Neuronal stem cell (in vitro differentiated cells): ENCODE measurements around the gene CTCF.

Experiments used
- DNase-seq: peaks from one replicate; pipeline ENCODE4 v3.0.0-alpha.2; 2013; ENCODE audit warnings: low spot score
- H2AFZ ChIP-seq: one replicate; pipeline ENCODE4 v1.6.1; 2013; ENCODE audit warnings: mild to moderate bottlenecking, low read length, inconsistent platforms
- H2AK5ac ChIP-seq: 2 replicates; pipeline ENCODE4 v1.6.1; 2013; ENCODE audit warnings: low read depth, mild to moderate bottlenecking, inconsistent platforms, low read length, moderate library complexity, mixed read lengths
- H2BK120ac ChIP-seq: 2 replicates; pipeline ENCODE4 v1.6.1; 2013; ENCODE audit warnings: low read depth, mild to moderate bottlenecking, inconsistent platforms, low read length, moderate library complexity, mixed read lengths
- H2BK12ac ChIP-seq: one replicate; pipeline ENCODE4 v1.6.1; 2013; ENCODE audit warnings: low read length, inconsistent platforms
- H2BK15ac ChIP-seq: 2 replicates; pipeline ENCODE4 v1.6.1; 2013; ENCODE audit warnings: mild to moderate bottlenecking, low read length, inconsistent platforms, mixed read lengths
- H2BK5ac ChIP-seq: one replicate; pipeline ENCODE4 v1.6.1; 2013; ENCODE audit warnings: inconsistent platforms, mild to moderate bottlenecking, low read length, moderate library complexity
- H3K14ac ChIP-seq: one replicate; pipeline ENCODE4 v1.6.1; 2013; ENCODE audit warnings: low read length, inconsistent platforms
- H3K18ac ChIP-seq: 2 replicates; pipeline ENCODE4 v1.6.1; 2013; ENCODE audit warnings: low read length, inconsistent platforms
- H3K23ac ChIP-seq: 2 replicates; pipeline ENCODE4 v1.6.1; 2013; ENCODE audit warnings: low read depth, mild to moderate bottlenecking, mixed read lengths, low read length, inconsistent platforms; ENCODE audit not compliant: poor library complexity
- H3K27ac ChIP-seq: replicated peaks from 3 replicates; pipeline ENCODE4 v1.5.1; 2013; ENCODE audit warnings: low read length, inconsistent platforms
- H3K27me3 ChIP-seq, 3 experiments: 2 replicates each; pipeline ENCODE4 v1.6.1; 2013; ENCODE audit warnings: low read length in 3 of 3, mild to moderate bottlenecking in 2 of 3, inconsistent platforms in 1 of 3, low read depth in 1 of 3, mixed read lengths in 1 of 3, moderate library complexity in 1 of 3; ENCODE audit not compliant: control insufficient read depth in 3 of 3, insufficient read depth in 3 of 3
- H3K36me3 ChIP-seq, 2 donors: replicated peaks in 1 of 2; 2 replicates each; pipeline ENCODE4 v1.6.1; 2013; ENCODE audit warnings: low read length in 2 of 2; ENCODE audit not compliant: control insufficient read depth in 2 of 2, insufficient read depth in 2 of 2
- H3K4ac ChIP-seq: 2 replicates; pipeline ENCODE4 v1.6.1; 2013; ENCODE audit warnings: inconsistent platforms, mild to moderate bottlenecking, low read length, moderate library complexity
- H3K4me1 ChIP-seq, 2 donors: 1 replicate in 1 of 2; 2 replicates in 1 of 2; pipeline ENCODE4 v1.6.1; 2013; ENCODE audit warnings: low read length in 2 of 2, low read depth in 1 of 2; ENCODE audit not compliant: control insufficient read depth in 2 of 2, insufficient read depth in 1 of 2
- H3K4me2 ChIP-seq: one replicate; pipeline ENCODE4 v1.6.1; 2013; ENCODE audit warnings: mild to moderate bottlenecking, low read length, inconsistent platforms; ENCODE audit not compliant: insufficient read depth, poor library complexity, severe bottlenecking
- H3K4me3 ChIP-seq, 2 donors: 2 replicates each; pipeline ENCODE4 v1.5.1; 2013; ENCODE audit warnings: low read length in 2 of 2, mild to moderate bottlenecking in 2 of 2, inconsistent platforms in 1 of 2, moderate library complexity in 1 of 2
- H3K79me1 ChIP-seq: one replicate; pipeline ENCODE4 v1.6.1; 2013; ENCODE audit warnings: low read depth, mild to moderate bottlenecking, inconsistent platforms, low read length, moderate library complexity
- H3K9ac ChIP-seq: one replicate; pipeline ENCODE4 v1.6.1; 2013; ENCODE audit warnings: mild to moderate bottlenecking, low read depth, low read length, inconsistent platforms; ENCODE audit not compliant: poor library complexity
- H3K9me3 ChIP-seq, 2 donors: replicated peaks in 1 of 2; 2 replicates each; pipeline versions ENCODE3 to v1.6.1; 2013; ENCODE audit warnings: low read length in 2 of 2, mild to moderate bottlenecking in 2 of 2, inconsistent platforms in 1 of 2, low read depth in 1 of 2, mixed read lengths in 1 of 2, moderate library complexity in 1 of 2; ENCODE audit not compliant: control insufficient read depth in 2 of 2, insufficient read depth in 1 of 2
- H4K8ac ChIP-seq: one replicate; pipeline ENCODE4 v1.6.1; 2013; ENCODE audit warnings: low read depth, mild to moderate bottlenecking, inconsistent platforms, low read length, moderate library complexity
- H4K91ac ChIP-seq: one replicate; pipeline ENCODE4 v1.6.1; 2013; ENCODE audit warnings: low read length, low read depth, mild to moderate bottlenecking, inconsistent platforms; ENCODE audit not compliant: poor library complexity
- WGBS, 2 donors: extraction: QIAGEN DNeasy Blood & Tissue Kit; methylation state at CpG; one replicate each; pipeline ENCODE4 v1.1.7; 2013; ENCODE audit warnings: missing lambda C conversion rate in 2 of 2, mixed read lengths in 1 of 2; ENCODE audit not compliant: insufficient read length in 2 of 2, insufficient replicate concordance in 1 of 2; ENCODE audit errors: extremely low coverage in 2 of 2; 5-methylcytosine and 5-hydroxymethylcytosine counted together

The CTCF gene

DNA sequence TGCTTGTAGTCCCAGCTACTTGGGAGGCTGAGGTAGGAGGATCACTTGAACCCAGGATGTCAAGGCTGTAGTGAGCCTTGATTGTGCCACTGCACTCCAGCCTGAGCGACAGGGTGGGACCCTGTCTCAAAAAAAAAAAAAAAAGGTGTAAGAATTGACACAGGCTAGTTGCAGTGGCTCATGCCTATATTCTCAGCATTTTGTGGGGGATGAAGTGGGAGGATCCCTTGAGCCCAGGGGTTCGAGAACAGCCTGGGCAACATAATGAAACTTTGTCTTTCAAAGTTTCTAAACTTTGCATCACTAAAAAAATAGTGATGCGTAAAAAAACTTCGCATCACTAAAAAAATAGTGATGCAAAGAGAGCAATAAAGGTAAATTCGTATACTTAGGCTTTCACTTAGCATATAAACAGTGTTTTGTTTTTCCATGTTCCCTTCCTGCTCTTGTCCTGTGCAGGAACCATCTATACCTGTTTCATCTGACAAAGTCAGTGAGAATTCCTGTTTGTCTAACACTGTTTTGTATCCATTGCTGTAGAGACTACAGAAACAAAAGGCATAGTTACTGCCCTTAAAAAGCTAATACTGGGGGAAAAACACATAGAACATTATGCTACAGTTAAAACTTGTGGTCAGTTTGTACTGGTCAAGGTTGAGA is 32.1 kb downstream of the CTCF start:
- Histone ChIP-seq H3K4ac (no peak overlapping the region), H4K91ac (no peak overlapping the region), H2AFZ (no peak overlapping the region), H3K27me3 (no peaks in the 10 kb centered on the region), H3K23ac (no peak overlapping the region), H3K9me3 (no peaks in the 10 kb centered on the region), H2BK120ac (no peak overlapping the region), H2BK15ac (no peak overlapping the region), H3K9ac (no peak overlapping the region), H3K27ac (no peak overlapping the region), H4K8ac (no peak overlapping the region), H2BK5ac (no peak overlapping the region), H3K4me3 (no peak overlapping the region), H3K14ac (no peak overlapping the region), H3K18ac (no peak overlapping the region), H2AK5ac (no peak overlapping the region), H3K36me3 (peaks cover 2 to 31% of the 10 kb centered on the region in 2 donors), H3K79me1 (peaks cover 10% of the 10 kb centered on the region), H3K4me2 (no peak overlapping the region), H3K4me1 (peaks cover 4 to 6% of the 10 kb centered on the region in 2 donors), H2BK12ac (no peak overlapping the region)
- no peak for DNase-seq
- no CpG with 5 or more reads among the region's 5 CpGs for WGBS, 2 donors

DNA sequence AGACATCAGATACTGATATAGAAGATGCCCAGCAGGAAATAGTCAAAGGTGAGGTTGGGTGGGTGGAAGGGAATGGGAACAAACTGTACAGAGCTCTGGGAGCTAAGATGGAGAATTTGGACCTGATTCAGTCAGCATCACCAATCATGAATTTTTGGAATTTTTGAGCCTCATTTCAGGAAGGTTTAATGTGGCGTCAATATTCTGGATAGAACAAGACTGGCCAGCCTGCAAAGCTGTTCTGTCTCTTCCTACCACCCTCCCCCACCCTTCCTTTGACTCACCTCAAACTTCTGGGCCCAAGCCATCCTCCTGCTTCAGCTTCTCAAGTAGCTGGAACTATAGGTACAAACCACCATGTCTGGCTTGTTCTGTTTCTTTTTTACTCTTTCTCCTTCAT is 32.6 kb downstream of the CTCF start:
- Histone ChIP-seq H3K4me3 (no peak overlapping the region), H3K27ac (no peak overlapping the region), H2BK5ac (no peak overlapping the region), H3K27me3 (no peaks in the 10 kb centered on the region), H3K4ac (no peak overlapping the region), H2BK15ac (no peak overlapping the region), H3K14ac (no peak overlapping the region), H3K18ac (no peak overlapping the region), H3K36me3 (peaks cover 0 to 31% of the 10 kb centered on the region in 2 donors), H3K79me1 (peaks cover 10% of the 10 kb centered on the region), H2AFZ (no peak overlapping the region), H2AK5ac (no peak overlapping the region), H3K4me2 (no peak overlapping the region), H3K9ac (no peak overlapping the region), H4K91ac (no peak overlapping the region), H4K8ac (no peak overlapping the region), H3K4me1 (peaks cover 4 to 6% of the 10 kb centered on the region in 2 donors), H2BK12ac (no peak overlapping the region), H3K9me3 (no peaks in the 10 kb centered on the region), H2BK120ac (no peak overlapping the region), H3K23ac (no peak overlapping the region)
- DNase-seq: no peak
- no CpG with 5 or more reads among the region's 1 CpG for WGBS, 2 donors

DNA sequence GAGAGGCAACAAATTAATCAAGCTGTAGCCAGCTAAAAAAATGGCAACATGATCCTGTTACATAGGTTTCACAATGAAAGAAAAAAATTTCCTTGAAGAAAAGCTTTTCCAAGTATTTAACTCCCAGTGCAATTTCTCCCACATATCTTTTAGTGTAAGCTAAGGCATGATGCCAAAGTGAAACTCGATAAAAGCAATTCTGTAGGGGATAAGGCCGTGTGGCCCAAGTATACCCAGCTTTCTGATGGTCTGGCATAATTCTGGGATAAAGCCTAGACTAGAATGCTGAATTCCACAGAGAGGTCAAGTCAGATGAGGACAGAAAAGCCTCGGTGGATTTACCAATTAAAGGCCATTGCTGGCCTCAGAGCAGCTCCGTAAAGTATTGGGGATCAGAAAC is 36.2 kb downstream of the CTCF start:
- no peak overlapping the region for H3K4me2 ChIP-seq
- H3K36me3 ChIP-seq: peaks cover 0 to 26% of the 10 kb centered on the region in 2 donors
- no peak overlapping the region for H2BK5ac ChIP-seq
- H3K4ac ChIP-seq: no peak overlapping the region
- H3K18ac ChIP-seq: no peak overlapping the region
- H3K23ac ChIP-seq: no peak overlapping the region
- no peak overlapping the region for H3K4me3 ChIP-seq
- no CpG with 5 or more reads among the region's 4 CpGs for WGBS, 2 donors
- no peak overlapping the region for H2BK120ac ChIP-seq
- H3K14ac ChIP-seq: no peak overlapping the region
- H2AFZ ChIP-seq: no peak overlapping the region
- no peak overlapping the region for H3K9ac ChIP-seq
- H4K91ac ChIP-seq: no peak overlapping the region
- no peak overlapping the region for H2BK12ac ChIP-seq
- peaks cover 10% of the 10 kb centered on the region for H3K79me1 ChIP-seq
- H3K27me3 ChIP-seq: no peaks in the 10 kb centered on the region
- H3K4me1 ChIP-seq: peaks cover 2 to 6% of the 10 kb centered on the region in 2 donors
- no peak overlapping the region for H4K8ac ChIP-seq
- DNase-seq: no peak
- no peak overlapping the region for H2BK15ac ChIP-seq
- no peaks in the 10 kb centered on the region for H3K9me3 ChIP-seq
- no peak overlapping the region for H2AK5ac ChIP-seq
- no peak overlapping the region for H3K27ac ChIP-seq

- DNase-seq: no peak
- H3K9ac ChIP-seq: no peak overlapping the region
- no peak overlapping the region for H3K4ac ChIP-seq
- H2BK12ac ChIP-seq: no peak overlapping the region
- no peak overlapping the region for H3K23ac ChIP-seq
- no peak overlapping the region for H2BK15ac ChIP-seq
- H3K9me3 ChIP-seq: peaks cover 0 to 3% of the 10 kb centered on the region in 2 donors
- no peak overlapping the region for H3K27ac ChIP-seq
- no peak overlapping the region for H3K4me2 ChIP-seq
- H3K79me1 ChIP-seq: peaks cover 6% of the 10 kb centered on the region
- peaks cover 0 to 5% of the 10 kb centered on the region in 2 donors for H3K4me1 ChIP-seq
- no peak overlapping the region for H2AFZ ChIP-seq
- H4K8ac ChIP-seq: no peak overlapping the region
- no CpG with 5 or more reads among the region's 3 CpGs for WGBS, 2 donors
- no peaks in the 10 kb centered on the region for H3K27me3 ChIP-seq
- H2AK5ac ChIP-seq: no peak overlapping the region
- H3K14ac ChIP-seq: no peak overlapping the region
- H2BK120ac ChIP-seq: no peak overlapping the region
- no peak overlapping the region for H2BK5ac ChIP-seq
- peaks cover 2 to 18% of the 10 kb centered on the region in 2 donors for H3K36me3 ChIP-seq
- H4K91ac ChIP-seq: no peak overlapping the region
- no peak overlapping the region for H3K4me3 ChIP-seq
- no peak overlapping the region for H3K18ac ChIP-seq
These were observed 43.3 kb downstream of the CTCF start for GRCh38 chr16:67605641-67606040.
